D341Med (cell line): Measurements from ENCODE around the gene HEATR3.
"Not testable (repeated sequence)": the region's sequence is repeated elsewhere in the genome, so short reads cannot be mapped to it uniquely, and the experiment has no call there.

Source experiments
- DNase-seq: peaks from one replicate; pipeline ENCODE4 v3.0.0; 2012; ENCODE audit warnings: low spot score

Gene HEATR3

GRCh38 chr16:50099957-50100648 is 34.3 kb downstream of the HEATR3 start:
- no peak for DNase-seq

GRCh38 chr16:50102051-50102746 is 36.4 kb downstream of the HEATR3 start:
- no peak for DNase-seq

DNA sequence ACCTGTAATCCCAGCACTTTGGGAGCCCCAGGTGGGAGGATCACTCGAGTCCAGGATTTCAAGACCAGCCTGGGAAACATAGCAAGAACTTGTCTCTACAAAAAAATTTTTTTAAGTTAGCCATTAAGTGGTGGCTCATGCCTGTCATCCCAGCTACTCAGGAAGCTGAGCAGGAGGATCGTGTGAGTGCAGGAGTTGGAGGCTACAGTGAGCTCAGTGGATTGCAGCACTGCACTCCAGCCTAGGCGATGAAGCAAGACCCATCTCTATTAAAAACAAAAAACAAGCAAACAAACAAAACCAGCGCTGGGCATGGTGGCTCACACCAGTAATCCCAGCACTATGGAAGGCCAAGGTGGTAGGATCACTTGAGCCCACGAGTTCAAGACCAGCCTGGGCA is 38.0 kb downstream of the HEATR3 start:
- no peak for DNase-seq

DNA sequence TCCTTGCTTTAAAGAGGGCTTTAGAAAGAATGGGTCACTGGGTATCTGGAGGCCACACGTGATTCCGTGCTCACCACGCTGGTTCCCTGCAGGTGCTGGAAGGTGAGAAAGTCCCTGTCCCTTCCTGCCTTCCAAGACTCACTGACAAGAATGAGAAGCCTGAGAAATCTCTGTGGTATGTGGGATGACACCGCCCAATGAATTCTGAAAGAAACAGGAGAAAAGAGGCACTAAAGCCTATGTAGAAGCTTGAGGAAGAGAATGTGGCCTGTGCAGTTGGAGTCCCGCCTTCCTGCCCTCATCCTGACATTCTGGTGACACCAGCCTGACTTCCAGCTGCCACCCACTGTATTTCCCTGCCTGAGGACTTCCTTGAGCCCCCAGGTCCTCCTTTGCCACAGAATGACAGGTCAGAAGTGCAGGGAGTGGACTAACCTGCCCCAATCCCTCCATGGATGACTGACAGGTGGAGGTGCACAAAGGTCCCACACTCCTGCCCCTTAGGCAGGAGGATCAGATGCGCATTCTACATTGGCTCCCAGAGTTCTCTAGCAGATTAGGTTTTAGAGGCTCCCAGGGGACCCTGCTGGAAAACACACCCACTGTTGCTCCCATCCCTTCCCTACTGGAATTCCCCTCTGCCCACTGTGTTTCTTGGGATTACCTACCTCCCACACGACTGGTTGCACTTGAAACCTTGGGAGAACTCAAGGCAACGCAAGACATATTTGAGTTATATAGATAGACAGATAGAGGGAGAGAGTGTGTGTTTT is 48.8 kb downstream of the HEATR3 start:
- DNase-seq: peak; percentile 55

DNA sequence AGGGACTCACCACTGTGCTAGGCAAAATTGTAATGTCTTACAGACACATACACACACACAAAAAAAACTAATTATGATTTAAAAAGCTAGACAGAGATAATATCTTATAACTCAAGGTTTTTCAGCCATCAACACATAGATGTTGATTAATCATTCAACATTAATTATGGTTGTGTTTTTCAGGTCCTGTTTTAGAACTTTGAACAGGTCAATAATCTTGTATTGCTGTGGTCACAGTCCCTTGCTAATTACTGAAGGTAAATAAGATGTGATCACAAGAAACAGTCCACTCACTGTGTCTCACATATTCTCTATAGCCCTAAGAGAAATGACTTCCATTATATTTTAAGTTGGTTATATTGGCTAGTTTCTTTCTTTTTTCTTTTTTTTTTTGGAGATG is 54.9 kb downstream of the HEATR3 start:
- DNase-seq: no peak

DNA sequence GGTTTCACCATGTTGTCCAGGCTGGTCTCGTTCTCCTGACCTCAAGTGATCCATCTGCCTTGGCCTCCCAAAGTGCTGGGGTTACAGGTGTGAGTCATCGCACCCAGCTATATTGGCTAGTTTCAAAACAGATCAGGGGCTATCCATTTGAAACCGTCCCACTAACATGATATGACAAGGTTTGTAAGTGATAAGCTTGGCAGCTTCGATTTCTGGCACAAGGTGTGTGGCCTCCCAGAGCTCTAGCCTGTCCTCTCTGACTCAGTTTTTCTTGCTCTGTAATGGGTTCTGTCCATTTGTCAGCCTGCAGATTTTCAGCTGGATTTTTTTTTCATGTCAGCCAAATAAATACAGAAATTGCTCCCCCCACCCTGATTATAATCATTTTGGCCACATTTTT is 55.5 kb downstream of the HEATR3 start:
- DNase-seq: no peak

- DNase-seq: no peak
Measured at GRCh38 chr16:50121721-50122445, 56.1 kb downstream of the HEATR3 start.

GRCh38 chr16:50123417-50123816 is 57.6 kb downstream of the HEATR3 start:
- DNase-seq: no peak

DNA sequence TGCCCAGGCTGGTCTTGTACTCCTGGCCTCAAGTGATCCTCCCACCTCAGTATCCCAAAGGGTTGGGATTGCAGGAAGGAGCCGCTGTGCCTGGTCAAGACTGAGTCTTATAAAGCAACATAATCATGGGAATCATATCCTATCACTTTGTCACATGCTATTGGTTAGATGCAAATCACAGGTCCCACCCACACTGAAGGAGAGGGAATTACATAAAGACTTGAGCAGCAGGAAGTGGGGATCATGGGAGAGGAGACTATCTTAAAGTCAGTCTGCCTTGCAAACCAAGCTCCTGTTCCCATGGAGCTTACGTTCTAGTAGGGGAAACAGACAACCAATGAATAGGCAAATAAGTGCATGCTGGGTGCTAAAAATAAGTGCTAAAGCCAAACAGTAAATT is 59.0 kb downstream of the HEATR3 start:
- DNase-seq: no peak

DNA sequence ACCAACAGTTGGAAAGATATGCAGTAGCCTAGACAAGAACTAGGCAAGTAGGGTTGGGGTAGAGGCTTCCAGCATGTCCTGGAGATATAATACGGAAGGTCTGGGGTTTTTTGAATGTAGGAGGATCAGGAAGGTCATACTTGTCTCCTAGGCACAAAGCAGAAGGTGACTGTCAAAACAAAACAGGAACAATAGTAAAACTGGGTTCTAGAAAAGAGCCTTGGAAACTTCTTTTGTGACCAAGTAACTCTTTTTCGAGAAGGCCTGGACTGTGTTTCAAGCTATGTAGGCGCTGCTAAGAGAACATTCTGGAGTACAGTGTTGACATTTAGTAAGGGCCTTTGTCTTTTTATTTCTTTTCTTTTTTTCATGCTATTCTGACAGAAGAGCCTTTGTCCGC is 60.4 kb downstream of the HEATR3 start:
- DNase-seq: no peak

GRCh38 chr16:50132571-50132970 is 66.8 kb downstream of the HEATR3 start:
- not testable (repeated sequence) for DNase-seq

DNA sequence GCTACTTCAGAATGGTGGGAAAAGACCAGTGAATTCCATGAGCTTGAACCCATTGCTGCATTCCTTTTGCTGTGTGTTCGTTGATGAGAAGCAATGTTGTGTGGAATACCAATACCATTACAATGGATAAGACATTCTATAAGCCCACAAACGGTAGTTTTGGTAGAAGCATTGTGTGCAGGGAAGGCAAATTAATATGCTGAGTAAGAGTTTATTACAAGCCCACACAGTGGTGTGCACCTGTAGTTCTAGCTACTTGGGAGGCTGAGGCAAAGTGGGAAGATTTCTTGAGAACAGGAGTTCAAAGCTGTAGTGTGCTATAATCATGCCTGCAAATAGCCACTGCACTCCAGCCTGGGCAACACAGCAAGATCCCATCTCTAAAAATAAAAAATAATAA is 67.4 kb downstream of the HEATR3 start:
- no peak for DNase-seq

- peak; percentile 28 for DNase-seq
Measured at GRCh38 chr16:50136399-50136798, 70.6 kb downstream of the HEATR3 start.

DNA sequence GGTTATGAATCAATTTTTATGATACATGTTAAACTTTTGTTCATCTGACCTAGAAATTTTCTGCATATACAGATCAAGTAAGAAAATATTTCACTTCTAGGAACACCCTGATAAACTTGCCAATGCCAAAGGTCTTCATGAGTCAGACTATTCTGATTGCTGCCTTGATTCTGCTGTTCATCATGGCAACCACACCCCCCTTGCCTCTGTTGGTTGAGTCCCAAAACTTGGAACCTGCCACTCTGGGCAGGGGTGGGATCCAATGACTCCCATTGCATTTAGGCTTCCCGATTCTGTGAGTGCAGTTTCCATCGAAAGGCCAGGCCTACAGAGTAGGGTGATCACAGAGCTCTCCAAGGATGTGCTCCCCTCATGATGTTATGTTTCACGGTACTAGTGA is 71.5 kb downstream of the HEATR3 start:
- no peak for DNase-seq

GRCh38 chr16:50139580-50139979 is 73.8 kb downstream of the HEATR3 start:
- no peak for DNase-seq

GRCh38 chr16:50144211-50144610 is 78.4 kb downstream of the HEATR3 start:
- no peak for DNase-seq

- no peak for DNase-seq
Measured at GRCh38 chr16:50146479-50147435, 81.0 kb downstream of the HEATR3 start.

GRCh38 chr16:50151322-50151721 is 85.6 kb downstream of the HEATR3 start:
- no peak for DNase-seq

DNA sequence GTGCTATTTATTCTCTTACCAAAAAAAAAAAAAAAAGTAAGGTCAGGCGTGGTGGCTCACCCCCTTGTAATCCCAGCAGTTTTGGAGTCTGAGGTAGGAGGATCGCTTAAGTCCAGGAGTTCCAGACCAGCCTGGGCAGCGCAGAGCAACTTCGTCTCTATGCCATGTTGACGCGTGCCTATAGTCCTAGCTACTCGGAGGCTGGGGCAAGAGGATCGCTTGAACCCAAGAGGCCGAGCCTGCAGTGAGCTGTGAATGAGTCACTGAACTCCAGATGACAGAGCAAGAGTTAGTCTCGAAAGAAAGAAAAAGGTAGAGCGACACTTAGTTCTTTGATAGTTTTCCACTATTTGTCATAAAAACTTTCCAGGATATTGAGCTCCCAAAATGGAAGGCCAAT is 86.0 kb downstream of the HEATR3 start:
- DNase-seq: no peak

DNA sequence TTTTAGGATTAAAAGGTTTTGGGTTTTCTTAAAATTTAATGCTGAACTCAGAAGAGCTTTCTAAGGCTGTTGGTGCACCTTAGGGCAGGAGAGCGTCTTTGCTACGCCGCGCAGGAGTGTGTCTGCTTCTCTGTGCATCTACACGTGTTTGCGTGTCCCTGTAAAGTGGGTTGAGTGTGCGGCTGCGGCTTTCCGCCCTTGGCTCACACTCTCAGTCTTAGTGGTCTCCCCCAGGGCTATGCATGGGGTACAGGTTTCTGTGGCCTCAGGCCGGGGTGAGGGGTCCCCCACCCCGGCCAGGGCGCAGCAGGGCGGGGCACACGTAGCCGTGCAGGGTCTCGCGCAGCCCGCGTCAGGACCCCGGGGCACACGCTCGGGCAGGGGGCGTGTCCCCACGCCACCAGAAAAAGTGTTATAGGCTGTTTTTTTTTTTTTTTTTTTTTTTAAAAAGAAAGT is 86.6 kb downstream of the HEATR3 start:
- DNase-seq: no peak
